ENCODE measurements around the gene LAMP1. TPM values are rescaled to one million over a fixed set of nuclear protein-coding genes. Genes with fewer than 3 reads are reported as not detected.

LAMP1 gene
- total RNA-seq, 1 donor from 2014 or later = 192 TPM

DNA sequence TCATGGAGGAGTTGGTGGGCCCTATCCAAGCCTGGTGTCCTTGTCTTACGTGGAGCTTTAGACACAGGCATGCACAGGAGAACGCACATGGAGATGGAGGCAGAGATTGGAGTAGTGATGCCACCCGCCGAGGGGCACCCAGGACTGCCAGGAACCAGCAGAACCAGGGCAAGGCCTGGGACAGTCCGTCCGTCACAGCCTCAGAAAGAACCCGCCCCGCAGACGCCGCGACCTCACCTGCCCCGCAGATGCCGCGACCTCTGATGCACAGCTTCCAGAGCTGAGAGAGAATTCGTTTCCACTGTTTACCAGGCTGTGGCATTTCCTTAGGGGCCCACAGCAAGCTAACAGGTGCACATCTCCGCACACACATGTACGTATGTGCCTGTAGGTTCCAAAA, 51.6 kb downstream of the LAMP1 start:
- TF ChIP-seq, protein P1, sequence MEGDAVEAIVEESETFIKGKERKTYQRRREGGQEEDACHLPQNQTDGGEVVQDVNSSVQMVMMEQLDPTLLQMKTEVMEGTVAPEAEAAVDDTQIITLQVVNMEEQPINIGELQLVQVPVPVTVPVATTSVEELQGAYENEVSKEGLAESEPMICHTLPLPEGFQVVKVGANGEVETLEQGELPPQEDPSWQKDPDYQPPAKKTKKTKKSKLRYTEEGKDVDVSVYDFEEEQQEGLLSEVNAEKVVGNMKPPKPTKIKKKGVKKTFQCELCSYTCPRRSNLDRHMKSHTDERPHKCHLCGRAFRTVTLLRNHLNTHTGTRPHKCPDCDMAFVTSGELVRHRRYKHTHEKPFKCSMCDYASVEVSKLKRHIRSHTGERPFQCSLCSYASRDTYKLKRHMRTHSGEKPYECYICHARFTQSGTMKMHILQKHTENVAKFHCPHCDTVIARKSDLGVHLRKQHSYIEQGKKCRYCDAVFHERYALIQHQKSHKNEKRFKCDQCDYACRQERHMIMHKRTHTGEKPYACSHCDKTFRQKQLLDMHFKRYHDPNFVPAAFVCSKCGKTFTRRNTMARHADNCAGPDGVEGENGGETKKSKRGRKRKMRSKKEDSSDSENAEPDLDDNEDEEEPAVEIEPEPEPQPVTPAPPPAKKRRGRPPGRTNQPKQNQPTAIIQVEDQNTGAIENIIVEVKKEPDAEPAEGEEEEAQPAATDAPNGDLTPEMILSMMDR (conservative IDR thresholded peaks at IDR 0.05; ENCODE audit: low read depth, low read length) = no peak
- no peak for DNase-seq (ENCODE audit: low read depth)
- no peak overlapping the region for H3K4me3 ChIP-seq (ENCODE audit: low read depth, low read length)

DNA sequence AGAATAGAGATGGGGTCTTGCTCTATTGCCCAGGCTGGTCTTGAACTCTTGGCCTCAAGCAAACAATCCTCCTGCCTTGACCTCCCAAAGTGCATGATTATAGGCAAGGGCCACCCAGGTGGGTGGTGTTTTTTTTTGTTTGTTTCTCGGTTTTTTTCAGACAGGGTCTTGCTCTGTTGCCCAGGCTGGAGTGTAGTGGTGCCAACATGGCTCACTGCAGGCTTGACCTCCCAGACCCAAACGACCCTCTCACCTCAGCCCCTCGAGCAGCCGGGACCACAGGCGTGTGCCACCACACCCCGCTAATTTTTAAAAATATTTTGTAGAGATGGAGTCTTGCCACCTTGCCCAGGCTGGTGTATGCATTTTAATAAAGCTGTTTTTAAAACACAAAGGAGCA, 52.0 kb downstream of the LAMP1 start:
- no peak overlapping the region for H3K4me3 ChIP-seq (ENCODE audit: low read depth, low read length)
- TF ChIP-seq, protein P1 (conservative IDR thresholded peaks at IDR 0.05; ENCODE audit: low read depth, low read length) = no peak
- no peak for DNase-seq (ENCODE audit: low read depth)

DNA sequence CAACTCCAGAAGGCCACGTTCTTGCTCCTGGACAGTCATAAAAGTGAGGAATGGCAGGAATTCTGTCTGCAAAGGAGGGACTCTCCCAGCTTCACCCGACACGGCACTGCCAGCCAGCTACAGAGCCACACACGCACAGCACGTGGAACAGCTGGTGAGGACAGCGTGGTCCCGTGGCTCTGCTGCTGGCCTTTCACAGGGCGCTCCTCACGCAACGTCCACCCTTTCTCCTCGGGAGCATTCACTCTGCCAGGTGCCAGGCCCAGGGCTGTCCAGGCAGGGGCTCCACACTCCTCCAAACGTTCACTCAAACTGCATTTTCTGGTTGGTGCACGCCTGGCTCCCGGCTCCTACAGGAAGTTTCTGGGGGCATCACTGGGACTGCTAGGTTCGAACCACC, 52.5 kb downstream of the LAMP1 start:
- no peak overlapping the region for H3K4me3 ChIP-seq (ENCODE audit: low read depth, low read length)
- DNase-seq (ENCODE audit: low read depth) = no peak
- TF ChIP-seq, protein P1 (conservative IDR thresholded peaks at IDR 0.05; ENCODE audit: low read depth, low read length) = no peak

DNA sequence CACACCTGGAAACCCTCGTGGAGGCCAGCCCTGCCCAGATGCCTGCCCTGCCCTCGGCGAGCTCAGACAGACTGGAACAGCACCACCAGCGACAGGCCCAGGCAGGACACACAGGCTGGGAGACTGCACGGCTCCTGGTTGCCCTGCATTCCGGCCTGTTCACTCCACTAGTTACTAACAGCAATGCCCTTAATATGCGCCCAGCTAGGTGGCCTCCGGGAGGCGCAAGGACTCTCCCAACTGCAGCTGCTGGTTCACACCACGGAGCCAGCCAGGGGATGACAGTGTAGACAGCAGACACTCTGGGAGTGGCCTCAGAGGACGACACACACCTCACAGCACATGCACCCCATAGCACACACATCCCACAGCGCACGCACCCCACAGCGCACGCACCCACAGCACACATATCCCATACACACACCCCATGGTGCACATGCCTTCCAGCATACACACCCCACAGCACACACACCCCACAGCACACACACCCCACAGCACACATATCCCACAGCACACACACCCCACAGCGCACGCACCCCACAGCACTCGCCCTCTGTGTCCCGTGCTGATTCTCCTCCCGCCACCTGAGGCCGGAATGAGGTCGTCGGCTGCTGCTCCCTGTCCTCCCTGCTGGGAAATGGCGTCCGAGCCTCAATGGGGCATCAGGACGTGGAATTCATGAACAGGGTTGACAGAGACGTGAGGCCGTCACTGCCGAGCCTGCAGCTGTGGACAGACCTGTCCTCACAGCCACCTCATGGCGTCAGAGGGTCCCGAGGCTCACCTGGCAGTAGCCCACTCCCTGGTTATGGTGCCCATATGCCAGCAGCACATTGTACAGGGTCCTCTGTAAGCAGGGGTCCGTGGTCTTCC, 53.3 kb downstream of the LAMP1 start:
- DNase-seq (ENCODE audit: low read depth) = no peak
- TF ChIP-seq, protein P1 (conservative IDR thresholded peaks at IDR 0.05; ENCODE audit: low read depth, low read length) = no peak
- no peak overlapping the region for H3K4me3 ChIP-seq (ENCODE audit: low read depth, low read length)

DNA sequence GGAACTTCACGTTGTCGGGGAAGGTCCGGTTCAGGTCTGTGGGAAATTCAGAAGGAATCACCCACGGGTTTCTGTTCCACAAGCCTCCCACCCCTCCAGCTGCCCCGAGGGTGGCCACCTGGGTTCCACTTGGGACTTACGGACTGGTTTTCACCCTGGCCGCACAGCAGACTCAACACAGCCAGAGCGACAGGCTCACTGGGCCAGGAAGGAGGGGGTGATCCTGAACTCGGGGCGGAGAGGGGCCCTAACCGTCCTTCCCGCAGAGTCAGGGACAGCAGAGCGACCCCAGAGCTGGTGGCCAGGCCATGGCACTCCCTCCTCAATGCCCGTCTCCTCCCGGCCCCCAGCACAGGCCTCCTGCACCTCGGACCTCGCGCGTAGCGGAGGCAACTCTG, 53.9 kb downstream of the LAMP1 start:
- no peak overlapping the region for H3K4me3 ChIP-seq (ENCODE audit: low read depth, low read length)
- TF ChIP-seq, protein P1 (conservative IDR thresholded peaks at IDR 0.05; ENCODE audit: low read depth, low read length) = no peak

DNA sequence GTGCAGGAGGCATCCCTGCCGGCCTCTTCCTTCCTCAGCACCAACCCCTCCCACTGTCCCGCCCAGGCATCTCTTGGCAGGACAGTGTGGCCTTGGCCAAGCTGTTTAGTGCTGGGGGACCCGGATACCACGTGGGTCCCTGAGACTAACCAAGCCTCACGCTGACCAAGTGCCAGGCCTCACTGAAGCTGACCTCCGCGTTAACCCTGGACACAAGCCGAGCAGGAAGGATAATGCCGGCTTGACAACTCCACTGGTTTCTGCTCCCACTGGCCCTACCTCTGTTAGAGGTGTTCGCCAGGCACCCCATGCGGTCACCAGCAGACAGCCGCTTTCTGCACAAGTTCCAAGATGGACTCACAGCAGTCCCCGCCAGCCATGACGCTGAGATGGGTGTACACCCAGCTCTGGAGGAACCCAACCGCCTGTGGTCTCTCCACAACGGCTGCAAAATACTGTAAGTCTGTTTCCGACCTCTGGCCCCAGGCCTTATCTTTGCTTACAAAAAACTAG, 54.5 kb downstream of the LAMP1 start:
- TF ChIP-seq, protein P1 (conservative IDR thresholded peaks at IDR 0.05; ENCODE audit: low read depth, low read length) = no peak
- H3K4me3 ChIP-seq (ENCODE audit: low read depth, low read length) = no peak overlapping the region

More for the DNA sequence above, 53.9 kb downstream of the LAMP1 start:
- DNase-seq (ENCODE audit: low read depth) = no peak

More for the DNA sequence above, 54.5 kb downstream of the LAMP1 start:
- no peak for DNase-seq (ENCODE audit: low read depth)
